VCaP (cell line): ENCODE data around the gene CD96.

Experiments
- H3K27ac ChIP-seq: fragments of 450-650 bp; 2 replicates; pipeline ENCODE4 v1.5.1; 2017
- TF ChIP-seq, protein P1 (sequence below): fragments of 450-650 bp; conservative IDR thresholded peaks from 2 replicates; pipeline ENCODE4 v1.5.1; 2017; ENCODE audit warnings: mild to moderate bottlenecking, moderate library complexity

CD96 gene

GRCh38 chr3:111610612-111611054, 68.6 kb downstream of the CD96 start:
- TF ChIP-seq, protein P1, sequence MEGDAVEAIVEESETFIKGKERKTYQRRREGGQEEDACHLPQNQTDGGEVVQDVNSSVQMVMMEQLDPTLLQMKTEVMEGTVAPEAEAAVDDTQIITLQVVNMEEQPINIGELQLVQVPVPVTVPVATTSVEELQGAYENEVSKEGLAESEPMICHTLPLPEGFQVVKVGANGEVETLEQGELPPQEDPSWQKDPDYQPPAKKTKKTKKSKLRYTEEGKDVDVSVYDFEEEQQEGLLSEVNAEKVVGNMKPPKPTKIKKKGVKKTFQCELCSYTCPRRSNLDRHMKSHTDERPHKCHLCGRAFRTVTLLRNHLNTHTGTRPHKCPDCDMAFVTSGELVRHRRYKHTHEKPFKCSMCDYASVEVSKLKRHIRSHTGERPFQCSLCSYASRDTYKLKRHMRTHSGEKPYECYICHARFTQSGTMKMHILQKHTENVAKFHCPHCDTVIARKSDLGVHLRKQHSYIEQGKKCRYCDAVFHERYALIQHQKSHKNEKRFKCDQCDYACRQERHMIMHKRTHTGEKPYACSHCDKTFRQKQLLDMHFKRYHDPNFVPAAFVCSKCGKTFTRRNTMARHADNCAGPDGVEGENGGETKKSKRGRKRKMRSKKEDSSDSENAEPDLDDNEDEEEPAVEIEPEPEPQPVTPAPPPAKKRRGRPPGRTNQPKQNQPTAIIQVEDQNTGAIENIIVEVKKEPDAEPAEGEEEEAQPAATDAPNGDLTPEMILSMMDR = no peak
- H3K27ac ChIP-seq = no peak overlapping the region

GRCh38 chr3:111613294-111613693, 71.3 kb downstream of the CD96 start:
- H3K27ac ChIP-seq = no peak overlapping the region
- TF ChIP-seq, protein P1 = no peak

- TF ChIP-seq, protein P1 = no peak
- H3K27ac ChIP-seq = no peak overlapping the region
Observed at GRCh38 chr3:111615880-111616279, 73.9 kb downstream of the CD96 start.

- no peak overlapping the region for H3K27ac ChIP-seq
- TF ChIP-seq, protein P1 = no peak
Observed at GRCh38 chr3:111616417-111617105, 74.6 kb downstream of the CD96 start.

- TF ChIP-seq, protein P1 = no peak
- H3K27ac ChIP-seq = no peak overlapping the region
Observed at GRCh38 chr3:111617406-111617805, 75.4 kb downstream of the CD96 start.

DNA sequence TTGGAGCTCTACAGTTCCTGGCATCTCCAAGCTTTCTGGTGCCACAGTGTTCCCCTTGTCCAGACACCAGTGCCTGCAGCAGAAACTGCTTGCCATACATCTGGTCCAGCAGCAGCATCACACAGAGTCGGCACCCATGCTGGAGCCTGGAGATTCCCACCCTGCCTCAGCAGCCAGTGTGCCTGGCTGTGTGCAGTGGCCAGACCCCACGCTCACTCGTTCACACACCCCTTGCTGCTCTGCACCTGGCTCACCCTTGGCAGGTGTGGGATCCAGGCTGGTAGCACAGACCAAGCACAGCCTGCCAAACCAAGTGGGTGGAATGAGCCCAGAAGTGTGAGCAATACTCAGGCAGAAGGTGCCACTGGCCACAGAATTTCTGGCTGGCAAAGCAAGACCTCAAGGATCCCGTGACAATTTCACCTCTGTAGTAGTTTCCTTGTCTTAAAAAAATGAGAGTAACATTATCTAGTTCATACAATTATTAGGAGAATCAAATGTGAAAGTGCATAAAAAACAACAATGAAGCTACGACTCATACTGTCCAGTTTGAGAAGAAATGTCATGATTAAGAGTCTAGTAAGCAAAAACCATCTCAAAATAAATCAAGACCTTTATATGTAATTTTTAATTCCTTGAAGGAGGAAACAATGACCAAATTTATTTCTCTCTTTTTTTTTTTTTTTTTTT, 76.1 kb downstream of the CD96 start:
- TF ChIP-seq, protein P1 = no peak
- no peak overlapping the region for H3K27ac ChIP-seq

GRCh38 chr3:111618945-111619344, 76.9 kb downstream of the CD96 start:
- TF ChIP-seq, protein P1 = no peak
- no peak overlapping the region for H3K27ac ChIP-seq
